22Rv1 (cell line): ENCODE measurements around the gene RASSF5.

Experiments used
- CTCF ChIP-seq: fragments of 450-650 bp; IDR thresholded peaks from 2 replicates; pipeline ENCODE4 v1.5.1; 2017; ENCODE audit warnings: mild to moderate bottlenecking
- ZFX ChIP-seq: fragments of 450-650 bp; IDR thresholded peaks from 2 replicates; pipeline ENCODE4 v1.6.1; 2017; ENCODE audit warnings: antibody characterized with exemption, borderline replicate concordance

GRCh38 chr1:206575165-206575893 is 68.0 kb downstream of the RASSF5 start:
- TF ChIP-seq CTCF (no peak), ZFX (no peak)
